Omental fat pad (tissue), 4 donors: ENCODE results near the gene TRIM24. TPM values are rescaled to one million over a fixed set of nuclear protein-coding genes. Genes with fewer than 3 reads are reported as not detected.

Experiments used
- ATAC-seq: fragments of 150-250 bp; one replicate; pipeline ENCODE4 v1.9.1; 2016; ENCODE audit warnings: mild to moderate bottlenecking, moderate library complexity; ENCODE audit not compliant: low FRiP score
- DNase-seq: peaks from one replicate; pipeline ENCODE4 v3.0.0-alpha.2; 2019; ENCODE audit warnings: low spot score
- CTCF ChIP-seq, 3 donors: fragments of 450-650 bp; IDR thresholded peaks; one replicate each; pipeline ENCODE4 v1.5.1; 2016 to 2017; ENCODE audit warnings: antibody characterized with exemption in 3 of 3, mild to moderate bottlenecking in 3 of 3, moderate library complexity in 2 of 3
- total RNA-seq, 4 donors: library from RNA; depleted of rRNA; stranded (reverse); fragments of >200 nt; gene quantifications; one replicate each; pipeline ENCODE4 v1.1.0, GENCODE V29; 2016

Gene TRIM24
- total RNA-seq, 4 donors from 2014 or later = 9.2 to 20.6 (median 11.4) TPM

DNA sequence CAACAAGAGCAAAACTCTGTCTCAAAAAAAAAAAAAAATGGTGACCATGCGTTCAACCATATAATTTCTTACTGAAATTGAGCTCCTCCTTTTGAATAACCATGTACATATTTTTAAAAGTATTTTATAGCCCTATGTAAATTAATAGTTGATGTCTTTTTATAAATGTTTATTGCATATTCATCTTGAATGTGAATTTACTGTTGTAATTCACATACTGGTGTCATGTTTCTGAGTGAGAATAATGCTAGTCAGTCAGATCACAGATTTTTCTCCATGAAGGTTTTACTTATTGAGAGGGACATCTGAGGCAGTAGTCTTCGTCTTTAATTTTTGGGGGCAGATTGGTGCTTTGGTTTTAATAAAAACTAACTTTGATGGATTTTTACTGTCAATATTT lies 128.9 kb downstream of the TRIM24 start:
- ATAC-seq (no peak), DNase-seq (no peak)
- no peak for TF ChIP-seq CTCF (IDR thresholded peaks at IDR 0.05)

- TF ChIP-seq CTCF (IDR thresholded peaks at IDR 0.05) = no peak
- DNase-seq (no peak), ATAC-seq (no peak)
Measured at GRCh38 chr7:138590154-138590553, 130.1 kb downstream of the TRIM24 start.

GRCh38 chr7:138595454-138595853 lies 135.4 kb downstream of the TRIM24 start:
- ATAC-seq = no peak
- DNase-seq = no peak

GRCh38 chr7:138602451-138602850 lies 142.4 kb downstream of the TRIM24 start:
- no peak for DNase-seq
- TF ChIP-seq CTCF (IDR thresholded peaks at IDR 0.05) = no peak
- ATAC-seq = no peak

More at GRCh38 chr7:138595454-138595853, 135.4 kb downstream of the TRIM24 start:
- TF ChIP-seq CTCF (IDR thresholded peaks at IDR 0.05) = no peak

GRCh38 chr7:138603549-138604318 lies 143.7 kb downstream of the TRIM24 start:
- TF ChIP-seq CTCF (IDR thresholded peaks at IDR 0.05) = no peak
- ATAC-seq (no peak), DNase-seq (no peak)

GRCh38 chr7:138606236-138606635 lies 146.2 kb downstream of the TRIM24 start:
- no peak for ATAC-seq
- DNase-seq = no peak
- no peak for TF ChIP-seq CTCF (IDR thresholded peaks at IDR 0.05)
